ENCODE measurements around the gene ARAP2.

- TF ChIP-seq, protein P1, sequence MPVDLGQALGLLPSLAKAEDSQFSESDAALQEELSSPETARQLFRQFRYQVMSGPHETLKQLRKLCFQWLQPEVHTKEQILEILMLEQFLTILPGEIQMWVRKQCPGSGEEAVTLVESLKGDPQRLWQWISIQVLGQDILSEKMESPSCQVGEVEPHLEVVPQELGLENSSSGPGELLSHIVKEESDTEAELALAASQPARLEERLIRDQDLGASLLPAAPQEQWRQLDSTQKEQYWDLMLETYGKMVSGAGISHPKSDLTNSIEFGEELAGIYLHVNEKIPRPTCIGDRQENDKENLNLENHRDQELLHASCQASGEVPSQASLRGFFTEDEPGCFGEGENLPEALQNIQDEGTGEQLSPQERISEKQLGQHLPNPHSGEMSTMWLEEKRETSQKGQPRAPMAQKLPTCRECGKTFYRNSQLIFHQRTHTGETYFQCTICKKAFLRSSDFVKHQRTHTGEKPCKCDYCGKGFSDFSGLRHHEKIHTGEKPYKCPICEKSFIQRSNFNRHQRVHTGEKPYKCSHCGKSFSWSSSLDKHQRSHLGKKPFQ (CRISPR knock-in tag; IDR thresholded peaks at IDR 0.05; ENCODE audit: insufficient replicate concordance): no peak
- TF ChIP-seq MEIS2 (CRISPR knock-in tag; IDR thresholded peaks at IDR 0.05) (no peak), ZNF501 (CRISPR knock-in tag; IDR thresholded peaks at IDR 0.05) (no peak)
Measured at GRCh38 chr4:36133086-36133485, 111.2 kb downstream of the ARAP2 start.
